Measurements from ENCODE around the gene TMEM45B.

DNA sequence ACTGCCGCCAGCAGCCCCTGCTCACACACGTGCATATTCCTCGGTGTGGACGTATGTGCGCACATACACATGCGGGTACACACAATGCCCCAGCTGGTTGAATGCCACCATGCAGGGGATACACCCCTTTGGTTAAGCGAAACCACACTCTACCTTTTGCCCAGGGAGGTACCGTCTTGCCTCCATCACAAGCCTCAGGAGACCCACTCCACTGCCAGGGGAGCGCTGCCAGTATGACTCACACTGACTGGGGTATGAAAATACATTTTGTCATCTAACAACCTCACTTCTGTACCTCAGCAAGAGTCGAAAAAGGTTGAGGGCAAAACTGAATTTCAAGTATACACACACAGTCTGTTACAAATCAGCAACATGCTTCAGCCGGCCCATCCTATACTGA, 39.4 kb downstream of the TMEM45B start:
- TF ChIP-seq, protein P1, sequence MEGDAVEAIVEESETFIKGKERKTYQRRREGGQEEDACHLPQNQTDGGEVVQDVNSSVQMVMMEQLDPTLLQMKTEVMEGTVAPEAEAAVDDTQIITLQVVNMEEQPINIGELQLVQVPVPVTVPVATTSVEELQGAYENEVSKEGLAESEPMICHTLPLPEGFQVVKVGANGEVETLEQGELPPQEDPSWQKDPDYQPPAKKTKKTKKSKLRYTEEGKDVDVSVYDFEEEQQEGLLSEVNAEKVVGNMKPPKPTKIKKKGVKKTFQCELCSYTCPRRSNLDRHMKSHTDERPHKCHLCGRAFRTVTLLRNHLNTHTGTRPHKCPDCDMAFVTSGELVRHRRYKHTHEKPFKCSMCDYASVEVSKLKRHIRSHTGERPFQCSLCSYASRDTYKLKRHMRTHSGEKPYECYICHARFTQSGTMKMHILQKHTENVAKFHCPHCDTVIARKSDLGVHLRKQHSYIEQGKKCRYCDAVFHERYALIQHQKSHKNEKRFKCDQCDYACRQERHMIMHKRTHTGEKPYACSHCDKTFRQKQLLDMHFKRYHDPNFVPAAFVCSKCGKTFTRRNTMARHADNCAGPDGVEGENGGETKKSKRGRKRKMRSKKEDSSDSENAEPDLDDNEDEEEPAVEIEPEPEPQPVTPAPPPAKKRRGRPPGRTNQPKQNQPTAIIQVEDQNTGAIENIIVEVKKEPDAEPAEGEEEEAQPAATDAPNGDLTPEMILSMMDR (IDR thresholded peaks at IDR 0.05) = no peak
- TF ChIP-seq POLR2AphosphoS5 (IDR thresholded peaks at IDR 0.05) = no peak

Data from upper lobe of left lung (tissue), 4 donors.